HG03521 (cell line): ENCODE data around the gene CLDN34.

ENCODE experiments used
- ATAC-seq: cut with Tn5 transposase; IDR thresholded peaks from one replicate; pipeline ENCODE4 v1.9.1; 2021; ENCODE audit warnings: mild to moderate bottlenecking, moderate library complexity; ENCODE audit not compliant: unreplicated experiment

Gene CLDN34

DNA sequence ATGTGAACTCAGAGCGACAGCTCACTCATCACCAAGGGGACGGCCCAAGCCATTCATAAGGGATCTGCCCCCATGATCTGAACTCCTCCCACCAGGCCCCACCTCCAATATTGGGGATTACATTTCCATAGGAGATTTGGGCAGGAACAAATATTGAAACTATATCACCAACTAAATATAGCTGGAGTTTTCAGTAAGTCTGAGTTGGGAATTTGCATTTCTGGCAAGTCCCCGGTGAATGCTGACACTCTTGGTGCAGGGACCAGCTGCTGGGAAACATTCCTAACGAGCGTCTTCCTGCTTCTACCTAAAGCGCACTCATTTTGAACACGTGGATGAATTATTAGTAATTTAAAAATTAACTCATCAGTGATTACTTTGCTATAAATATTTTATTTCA lies 13.2 kb downstream of the CLDN34 start:
- no peak for ATAC-seq

DNA sequence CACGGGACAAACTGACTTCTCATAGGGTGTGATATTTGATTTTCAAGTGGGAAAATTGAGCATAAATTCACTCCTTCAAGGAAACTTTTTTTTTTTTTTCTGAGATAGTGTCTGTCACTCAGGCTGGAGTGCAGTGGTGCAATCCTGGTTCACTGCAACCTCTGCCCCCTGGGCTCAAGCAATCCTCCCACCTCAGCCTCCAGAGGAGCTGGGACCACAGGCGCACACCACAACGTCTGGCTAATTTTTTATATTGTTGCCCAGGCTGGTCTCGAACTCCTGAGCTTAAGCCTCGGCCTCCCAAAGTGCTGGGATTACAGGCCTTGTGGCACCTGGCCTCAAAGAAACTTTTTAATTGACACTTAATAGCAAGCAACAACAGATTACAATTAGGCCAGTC lies 13.8 kb downstream of the CLDN34 start:
- no peak for ATAC-seq

DNA sequence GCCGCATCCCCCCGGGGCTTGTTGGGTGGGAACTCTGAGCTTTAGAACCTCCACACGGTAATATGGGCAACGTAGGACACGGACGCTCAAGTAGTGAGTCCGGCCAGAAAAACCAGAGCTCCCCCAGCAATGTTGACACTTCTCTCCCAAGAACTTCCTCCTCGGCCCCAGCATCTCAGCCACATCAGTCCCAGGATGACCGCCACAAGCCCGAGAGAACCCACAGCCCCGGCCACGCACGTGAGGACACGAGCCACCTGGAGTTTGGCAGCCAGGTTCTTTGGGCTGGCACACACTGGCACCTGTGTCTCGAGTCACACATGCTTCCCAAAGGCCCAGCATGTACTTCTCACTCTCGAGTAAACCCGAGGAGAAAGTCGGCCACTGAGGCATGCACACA lies 16.3 kb downstream of the CLDN34 start:
- no peak for ATAC-seq

DNA sequence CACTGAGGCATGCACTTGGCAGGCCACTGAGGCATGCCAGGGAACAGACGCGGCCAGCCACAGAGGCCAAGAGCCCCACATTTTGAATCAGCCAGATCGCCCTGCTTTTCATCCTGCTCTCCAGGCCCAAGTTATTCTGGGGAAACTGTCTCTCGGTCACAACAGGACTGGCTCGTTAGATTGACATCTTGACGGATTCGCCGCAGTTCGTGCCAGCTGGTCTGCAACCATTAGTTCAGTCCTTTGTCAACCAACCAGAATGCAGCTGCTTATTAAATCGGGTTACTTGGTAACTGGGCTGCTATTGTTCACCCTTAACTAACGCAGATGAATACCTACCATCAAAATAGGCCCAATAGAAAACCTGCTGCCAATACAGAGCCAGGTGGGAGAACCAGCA lies 16.7 kb downstream of the CLDN34 start:
- ATAC-seq, result no peak

DNA sequence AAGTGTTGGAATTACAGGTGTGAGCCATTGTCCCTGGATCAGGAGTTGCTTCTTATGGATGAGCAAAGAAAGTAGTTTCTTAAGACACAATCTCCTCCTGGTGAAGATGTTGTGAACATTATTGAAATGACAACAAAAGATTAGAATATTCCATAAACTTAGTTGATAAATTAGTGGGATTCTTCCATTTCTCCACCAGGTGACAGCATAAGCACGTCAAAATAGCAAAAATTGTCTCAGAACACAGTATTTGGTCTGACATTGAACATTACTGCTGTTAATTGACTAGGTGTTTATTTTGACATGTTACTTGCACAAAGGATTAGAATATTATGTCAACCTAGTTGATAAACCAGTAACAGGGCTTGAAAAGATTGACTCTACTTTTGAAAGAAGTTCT lies 21.6 kb downstream of the CLDN34 start:
- no peak for ATAC-seq

DNA sequence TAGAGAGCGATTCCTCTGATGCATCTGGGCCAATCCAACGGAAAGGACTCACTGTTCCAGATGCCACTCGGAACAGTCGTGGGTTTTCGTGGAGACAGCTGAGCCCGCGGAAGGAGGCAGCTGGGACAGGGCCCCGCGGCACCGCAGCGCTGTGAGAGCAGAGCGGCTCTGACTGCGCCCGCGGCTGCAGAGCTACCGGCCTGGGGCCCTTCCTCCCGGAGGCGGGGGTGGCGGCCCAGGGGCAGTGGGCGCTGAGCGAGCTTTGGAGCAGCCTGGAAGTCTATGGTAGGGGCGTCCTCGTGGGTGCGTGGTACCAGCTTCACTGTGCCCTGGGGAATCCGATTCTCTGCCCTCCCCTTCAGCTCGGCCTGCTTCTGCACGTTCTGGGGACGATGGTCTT lies 24.9 kb downstream of the CLDN34 start:
- ATAC-seq, result no peak

DNA sequence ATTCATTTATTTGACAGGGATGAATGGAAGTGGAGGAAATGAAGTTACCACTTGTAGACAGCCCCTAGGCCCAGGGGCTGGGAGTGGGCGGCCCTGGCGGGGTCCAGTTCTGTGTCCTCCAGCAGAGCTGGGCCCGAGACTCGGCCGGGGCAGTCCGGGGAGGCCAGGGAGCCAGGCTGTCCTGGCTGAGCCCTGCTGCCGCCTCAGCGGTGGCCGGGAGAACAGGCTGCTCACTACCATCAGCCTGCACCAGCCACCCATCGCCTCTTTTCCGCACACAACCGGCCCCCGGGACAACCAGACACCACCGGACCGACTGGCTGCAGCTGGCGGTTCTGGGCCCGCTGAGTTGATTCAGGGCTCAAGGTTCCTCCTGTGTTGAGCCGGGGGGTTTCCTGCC lies 25.6 kb downstream of the CLDN34 start:
- ATAC-seq, result no peak

DNA sequence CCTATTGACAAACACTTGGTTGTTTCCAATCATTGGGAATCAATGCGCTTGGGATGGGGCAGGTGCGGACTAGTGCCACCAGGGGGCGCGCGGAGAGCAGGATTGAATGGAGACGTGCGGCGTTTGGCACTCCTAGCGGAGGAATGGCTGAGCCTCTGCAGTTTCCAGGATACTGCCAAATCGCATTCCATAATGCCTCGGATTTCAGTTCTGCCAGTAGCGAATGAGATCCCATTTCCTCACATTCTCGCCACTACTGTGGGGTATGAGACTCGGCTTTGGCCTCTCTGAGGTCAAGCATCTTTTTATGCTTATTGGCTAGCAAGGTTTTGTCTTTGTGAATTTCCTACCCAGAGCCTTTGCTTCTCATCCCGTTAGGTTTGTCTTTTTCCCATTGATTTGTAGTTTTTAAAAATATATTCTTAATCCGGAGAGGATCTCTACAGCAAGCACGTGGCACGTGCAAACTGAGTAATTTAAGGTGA lies 28.7 kb downstream of the CLDN34 start:
- ATAC-seq, result no peak

DNA sequence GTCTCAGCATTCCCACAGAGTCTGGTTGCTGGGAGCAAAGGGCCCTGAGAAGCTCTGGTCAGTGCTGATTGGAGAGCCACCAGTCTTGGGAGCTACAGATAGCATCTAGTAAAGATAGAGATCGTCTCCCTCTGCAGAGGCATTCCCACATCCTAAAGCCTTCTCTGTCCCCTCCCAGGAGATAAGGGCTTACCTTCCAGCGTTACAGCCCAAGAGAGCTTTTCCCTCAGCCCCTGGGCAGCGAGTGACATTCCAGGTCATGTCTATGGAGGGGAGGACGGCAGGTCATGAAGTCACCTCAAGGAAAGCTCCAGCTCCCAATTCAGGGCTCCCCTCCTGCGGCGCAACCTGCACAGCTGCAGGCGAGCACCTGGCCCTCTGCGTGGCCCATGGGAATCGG lies 29.9 kb downstream of the CLDN34 start:
- no peak for ATAC-seq

DNA sequence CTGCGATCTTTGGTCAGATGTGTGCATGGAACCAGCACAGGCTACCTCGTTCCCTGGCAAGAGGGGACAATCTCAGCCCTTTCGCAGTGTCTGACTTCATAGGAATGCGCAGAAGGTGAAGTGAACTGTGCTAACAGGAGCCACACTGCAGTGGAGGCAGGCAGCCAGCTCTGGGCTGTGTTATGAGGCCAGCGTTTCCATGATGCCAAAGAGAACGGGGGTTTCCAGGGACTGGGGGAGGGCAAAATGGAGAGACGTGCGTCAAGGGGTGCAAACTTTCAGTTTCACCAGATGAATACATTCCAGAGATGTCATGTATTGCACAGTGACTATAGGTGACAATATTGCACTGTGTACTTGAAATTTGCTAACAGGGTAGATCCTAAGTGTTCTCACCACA lies 30.4 kb downstream of the CLDN34 start:
- no peak for ATAC-seq

DNA sequence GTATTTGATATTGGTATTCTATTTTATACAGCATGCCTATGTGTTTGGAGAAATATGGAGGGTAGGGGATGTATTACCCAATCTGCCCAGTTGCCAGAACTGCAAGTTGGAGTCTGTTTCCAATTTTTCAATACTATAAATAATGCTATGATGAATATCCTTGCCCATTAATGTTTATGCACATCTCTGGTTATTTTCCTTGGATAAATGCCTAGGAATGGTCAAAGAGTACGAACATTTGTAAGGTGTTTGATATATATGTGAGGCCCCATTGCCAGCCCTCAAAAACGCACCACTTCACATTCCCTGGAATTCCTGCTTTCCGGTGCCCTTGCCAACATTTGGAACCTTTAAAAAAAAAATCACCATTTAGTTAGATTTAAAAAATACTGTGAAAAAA lies 34.3 kb downstream of the CLDN34 start:
- no peak for ATAC-seq

DNA sequence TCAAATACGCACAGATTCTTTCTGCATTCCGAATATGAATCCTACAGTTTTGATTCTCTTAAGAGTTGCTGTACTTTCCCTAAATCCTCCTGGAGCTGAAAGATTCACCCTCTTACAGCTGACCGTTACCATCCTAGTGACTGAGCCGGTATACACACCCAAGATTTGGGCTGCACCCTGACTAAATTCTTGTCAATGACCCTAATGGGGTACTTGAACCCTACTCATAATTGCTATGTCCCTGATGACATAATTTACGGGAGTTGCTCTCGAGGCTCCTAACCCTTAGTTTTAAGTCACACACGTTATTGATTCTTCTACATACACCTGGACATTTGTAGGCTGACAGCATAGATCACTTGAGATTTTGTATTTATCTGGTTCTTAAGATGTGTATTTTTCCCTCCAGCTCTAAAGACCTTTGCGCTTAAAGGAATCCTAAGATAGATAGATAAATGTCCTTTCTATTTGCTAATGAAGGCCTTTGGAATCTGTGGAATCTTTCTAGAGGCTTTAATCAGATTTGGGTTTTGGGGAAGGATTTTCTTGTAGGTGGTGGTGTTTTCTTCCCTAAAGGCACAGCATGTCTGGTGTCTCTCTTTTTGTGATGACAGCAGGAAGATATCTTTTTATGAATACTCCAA lies 37.8 kb downstream of the CLDN34 start:
- no peak for ATAC-seq

DNA sequence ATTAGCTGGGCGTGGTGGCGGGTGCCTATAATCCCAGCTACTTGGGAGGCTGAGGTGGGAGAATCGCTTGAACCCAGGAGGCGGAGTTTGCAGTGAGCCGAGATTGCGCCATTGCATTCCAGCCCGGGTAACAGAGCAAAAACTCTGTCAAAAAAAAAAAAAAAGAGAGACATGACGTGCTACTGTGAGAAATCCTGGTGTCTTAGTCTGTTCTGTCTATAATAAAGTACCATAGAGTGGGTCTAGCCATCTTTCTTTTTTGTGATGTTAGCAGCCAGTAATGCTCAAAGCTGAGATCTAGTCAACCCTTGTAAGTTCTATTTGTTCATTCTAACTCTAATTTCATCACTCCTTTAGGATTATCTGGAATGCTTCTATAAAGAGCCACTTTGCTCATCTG lies 38.9 kb downstream of the CLDN34 start:
- ATAC-seq, result no peak

DNA sequence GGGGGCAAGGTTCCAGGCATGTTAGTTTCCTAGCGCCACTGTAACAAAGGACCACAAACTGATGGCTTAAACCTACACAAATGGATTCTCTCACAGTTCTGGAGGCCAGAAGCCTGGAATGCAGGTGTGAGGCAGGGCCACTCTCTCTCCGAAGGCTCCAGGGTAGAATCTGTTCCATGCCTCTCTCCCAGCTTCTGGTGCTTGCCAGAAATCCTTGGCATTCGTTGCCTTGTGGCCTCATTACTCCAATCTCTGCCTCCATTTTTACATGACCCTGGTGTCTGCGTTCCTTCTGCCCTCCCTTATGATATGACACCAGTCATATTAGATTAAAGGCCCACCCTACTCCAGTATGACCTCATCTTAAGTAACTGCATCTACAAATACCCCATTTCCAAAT lies 39.6 kb downstream of the CLDN34 start:
- no peak for ATAC-seq

DNA sequence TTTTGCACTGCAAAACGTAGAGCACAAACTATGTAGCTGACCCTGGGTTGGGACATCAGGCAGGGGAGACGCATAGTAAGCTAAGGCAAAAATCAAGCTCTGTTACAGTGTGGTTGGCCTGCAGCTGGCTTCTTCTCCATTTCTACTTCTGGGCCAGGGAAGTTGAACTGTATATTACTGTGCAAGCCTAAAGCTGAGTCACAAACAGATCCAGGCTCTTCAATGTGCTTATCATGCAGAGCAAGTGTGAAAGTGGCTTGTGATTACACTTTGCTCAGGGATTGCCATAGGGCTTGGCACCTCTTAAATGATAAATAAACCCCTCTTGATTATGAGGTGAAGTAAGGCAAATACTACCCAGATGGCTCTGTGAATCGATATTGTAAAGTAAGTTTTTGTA lies 40.5 kb downstream of the CLDN34 start:
- ATAC-seq, result no peak

DNA sequence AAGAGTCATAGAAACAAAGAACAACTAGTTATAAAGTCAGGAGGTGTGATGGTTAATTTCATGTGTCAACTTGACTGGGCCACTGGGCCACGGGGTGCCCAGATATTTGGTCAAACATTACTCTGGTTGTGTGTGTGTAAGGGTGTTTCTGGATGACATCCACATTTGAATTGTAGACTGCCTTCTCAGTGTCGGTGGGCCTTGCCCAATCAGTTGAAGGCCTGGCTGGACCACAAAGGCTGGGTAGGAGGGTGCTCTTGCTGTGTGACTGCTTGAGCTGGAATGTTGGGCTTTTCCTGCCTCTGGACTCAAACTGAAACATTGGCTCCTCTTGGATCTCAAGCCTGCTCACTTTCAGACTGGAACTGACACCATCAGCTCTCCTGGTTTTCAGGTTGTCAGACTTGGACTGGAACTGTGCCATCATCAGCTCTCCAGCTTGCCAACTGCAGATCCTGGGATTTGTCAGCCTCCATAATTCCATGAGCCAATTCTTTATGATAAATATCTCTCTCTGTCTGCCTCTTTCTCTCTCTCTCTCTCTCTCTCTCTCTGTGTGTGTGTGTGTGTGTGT lies 41.4 kb downstream of the CLDN34 start:
- ATAC-seq, result no peak

DNA sequence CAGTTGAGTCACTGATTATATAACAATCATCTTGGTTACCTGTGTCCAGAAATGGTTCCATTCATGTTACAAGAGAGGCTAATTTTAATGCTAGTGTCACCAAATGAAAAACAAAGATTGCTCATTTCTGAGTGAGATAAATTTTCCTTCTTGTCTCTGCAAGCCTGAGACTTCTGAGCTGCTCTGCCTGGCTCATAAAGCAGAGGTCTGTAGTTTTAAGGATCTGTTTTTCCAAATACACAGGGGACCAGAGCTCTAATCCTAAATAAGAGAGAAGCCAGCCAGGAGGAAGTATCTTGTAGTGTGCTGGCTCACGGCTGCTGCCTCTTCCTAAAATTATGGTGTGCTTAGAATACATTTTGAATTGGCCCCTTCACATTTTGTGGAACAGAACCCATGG lies 42.6 kb downstream of the CLDN34 start:
- ATAC-seq, result no peak

DNA sequence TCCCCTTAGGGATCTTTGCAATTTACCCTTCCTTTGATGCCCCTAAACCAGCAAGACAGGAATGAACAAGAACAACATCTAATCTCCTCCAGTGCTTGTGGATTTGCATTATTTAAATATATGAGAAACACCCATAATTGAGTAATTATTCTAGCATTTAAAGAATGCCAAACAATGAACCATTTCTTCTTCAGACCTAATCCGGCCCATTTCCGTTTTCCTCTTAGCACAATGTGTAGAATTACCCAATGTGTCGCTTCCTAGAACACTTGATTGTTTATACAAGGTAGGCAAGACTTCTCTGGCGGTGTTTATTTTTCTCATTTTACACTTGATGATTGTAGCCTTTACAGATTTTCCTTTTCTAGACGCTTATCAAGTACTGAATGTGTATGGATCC lies 43.5 kb downstream of the CLDN34 start:
- no peak for ATAC-seq

DNA sequence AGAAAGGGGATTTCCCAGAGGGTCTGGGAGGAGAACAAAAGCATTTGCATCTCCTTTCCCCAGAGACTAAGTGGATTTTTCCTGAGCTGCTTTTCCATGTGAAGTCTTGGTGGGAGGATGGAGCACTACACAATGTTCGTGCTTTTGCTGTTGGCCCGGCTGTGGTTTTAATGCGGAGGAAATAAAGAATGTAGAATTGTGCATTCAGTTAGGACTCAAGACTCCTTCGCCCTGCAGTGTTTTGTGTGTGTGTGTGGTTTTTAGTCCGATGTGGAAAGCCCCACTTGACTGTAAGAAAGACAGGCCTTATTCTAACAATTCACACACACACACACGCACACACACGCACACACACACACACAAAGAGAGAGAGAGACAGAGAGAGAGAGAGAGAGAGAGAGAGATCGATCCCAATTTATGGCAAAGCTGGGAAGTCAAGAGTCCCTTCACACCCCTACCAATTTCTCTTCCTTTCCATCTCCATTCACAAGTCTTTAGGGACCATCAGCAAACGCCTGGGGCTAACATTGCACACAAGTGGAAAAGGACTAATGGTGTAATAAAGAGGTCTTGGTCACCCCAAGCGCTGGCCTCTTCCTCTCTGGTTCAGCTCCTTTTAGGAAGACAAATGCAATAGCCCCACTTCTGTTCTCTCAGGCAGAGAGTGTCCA lies 44.2 kb downstream of the CLDN34 start:
- ATAC-seq, result no peak

DNA sequence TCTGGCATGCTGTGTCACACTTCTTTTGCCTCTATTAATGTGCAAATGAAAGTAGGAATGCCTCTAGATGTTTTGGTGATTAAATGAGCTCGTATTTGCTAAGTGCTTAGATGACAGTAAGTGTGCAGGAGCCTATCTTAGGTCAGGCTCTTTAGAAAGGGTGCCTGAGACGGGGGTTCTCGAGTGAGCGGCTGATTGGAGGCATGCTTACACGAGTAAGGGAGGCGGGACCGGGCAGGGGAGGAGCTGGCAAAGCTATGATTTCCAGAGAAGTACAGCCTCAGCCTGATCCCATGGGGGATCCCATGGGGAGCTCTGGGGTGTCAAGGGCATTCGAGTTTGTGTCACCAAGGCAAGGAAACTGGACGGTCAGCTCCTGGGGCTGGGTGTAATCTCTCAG lies 44.8 kb downstream of the CLDN34 start:
- ATAC-seq, result no peak

DNA sequence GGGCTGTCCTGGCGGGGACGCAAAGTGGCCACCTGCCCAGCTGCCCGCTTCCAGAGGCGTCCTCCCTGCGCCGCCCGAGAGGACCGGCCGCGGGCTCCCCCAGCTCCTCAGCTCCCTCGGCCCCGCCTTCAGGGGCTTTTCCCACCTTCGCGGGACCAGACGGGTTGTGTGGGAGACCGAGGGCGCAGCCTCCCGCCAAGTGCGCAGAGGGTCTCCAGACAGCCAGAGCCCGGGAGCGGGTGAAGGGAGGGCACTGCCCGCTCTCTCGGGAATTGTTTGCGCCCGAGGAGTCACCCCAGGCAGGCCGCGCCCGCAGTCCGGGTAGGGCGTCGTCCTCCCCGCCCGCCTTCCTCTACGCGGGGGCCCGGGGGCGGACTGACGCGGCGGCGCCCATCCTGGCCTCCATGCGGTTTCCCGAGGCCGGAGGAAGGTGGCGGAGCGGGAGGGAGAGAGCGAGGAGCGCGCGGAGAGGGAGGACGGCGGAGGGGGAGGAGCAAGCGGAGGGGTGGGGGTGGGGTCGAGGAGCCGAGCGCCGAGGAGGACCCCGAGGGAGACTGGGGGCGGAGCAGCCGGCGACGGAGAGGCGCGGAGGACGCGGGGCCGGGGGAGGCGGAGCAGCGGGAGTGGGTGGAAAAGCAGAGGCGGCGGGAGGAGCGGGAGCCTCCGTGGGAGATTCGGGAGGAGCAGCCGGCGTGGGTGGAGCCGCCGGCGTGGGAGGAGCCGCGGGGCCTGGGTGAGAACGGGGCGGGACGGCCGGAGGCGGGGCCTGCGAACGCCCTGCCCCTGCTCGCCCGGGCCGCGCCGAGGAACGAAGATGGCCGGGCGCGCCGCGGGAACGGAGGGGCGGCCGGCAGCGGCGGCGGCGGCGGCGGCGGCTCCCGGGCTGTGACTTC lies 47.5 kb downstream of the CLDN34 start:
- peak; percentile 95 for ATAC-seq

DNA sequence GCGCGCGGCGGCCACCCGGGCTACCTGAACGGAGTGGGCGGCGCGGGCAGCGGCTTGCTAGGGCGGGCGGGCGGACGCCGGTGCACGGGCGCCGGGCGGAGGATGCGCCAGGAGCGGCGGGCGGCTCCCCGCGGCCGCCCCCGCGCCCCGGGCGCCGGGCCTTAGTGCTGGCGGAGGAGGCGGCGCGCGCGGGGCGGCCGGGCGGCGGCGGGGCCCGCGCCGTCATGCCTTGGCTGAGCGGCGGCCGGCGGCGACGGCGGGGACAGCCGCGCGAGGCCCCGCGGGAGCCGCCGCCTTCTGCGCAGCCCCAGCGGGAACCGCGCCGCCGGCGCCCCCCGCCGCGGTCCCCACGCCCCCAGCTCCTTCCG lies 48.2 kb downstream of the CLDN34 start:
- peak; percentile 32 for ATAC-seq
